Neutrophil (primary cell): Measurements from ENCODE around the gene NDC1.

Experiments
- H3K27ac ChIP-seq: fragments of 200-600 bp; sonication (generic); 2 replicates; pipeline ENCODE4 v1.5.1; 2016; ENCODE audit warnings: mild to moderate bottlenecking, moderate library complexity
- H3K27me3 ChIP-seq: fragments of 200-600 bp; sonication (generic); 2 replicates; pipeline ENCODE4 v1.6.0; 2016; ENCODE audit warnings: mild to moderate bottlenecking
- H3K36me3 ChIP-seq: fragments of 200-600 bp; sonication (generic); 2 replicates; pipeline ENCODE4 v1.5.1; 2017
- H3K4me1 ChIP-seq, 2 experiments: fragments of 200-600 bp in 1 of 2; sonication (generic) in 1 of 2; 1 replicate in 1 of 2; 2 replicates in 1 of 2; pipeline versions ENCODE4 v1.5.1 to v1.6.1; 2013 to 2016; ENCODE audit warnings: low read depth in 1 of 2, low read length in 1 of 2, mild to moderate bottlenecking in 1 of 2, moderate library complexity in 1 of 2; ENCODE audit not compliant: control insufficient read depth in 1 of 2, insufficient read depth in 1 of 2
- H3K4me3 ChIP-seq, 2 experiments: fragments of 200-600 bp in 1 of 2; sonication (generic) in 1 of 2; 1 replicate in 1 of 2; 2 replicates in 1 of 2; pipeline ENCODE4 v1.5.1; 2013 to 2016; ENCODE audit warnings: low read depth in 1 of 2, low read length in 1 of 2, mild to moderate bottlenecking in 1 of 2, moderate library complexity in 1 of 2
- H3K9me3 ChIP-seq: fragments of 200-600 bp; sonication (generic); 2 replicates; pipeline ENCODE4 v1.5.1; 2016
- CTCF ChIP-seq: fragments of 200-600 bp; sonication (generic); IDR thresholded peaks from 2 replicates; pipeline ENCODE4 v1.5.1; 2016; ENCODE audit warnings: antibody characterized with exemption

NDC1 gene

GRCh38 chr1:53735261-53735660 lies 102.8 kb downstream of the NDC1 start:
- Histone ChIP-seq H3K36me3 (no peaks in the 10 kb centered on the region), H3K27me3 (peaks cover 98% of the 10 kb centered on the region), H3K27ac (no peak overlapping the region), H3K9me3 (no peaks in the 10 kb centered on the region), H3K4me3 (no peak overlapping the region), H3K4me1 (peaks cover 10 to 19% of the 10 kb centered on the region in 2 experiments)
- no peak for TF ChIP-seq CTCF

- Histone ChIP-seq H3K36me3 (no peaks in the 10 kb centered on the region), H3K27me3 (peaks cover 93% of the 10 kb centered on the region), H3K27ac (no peak overlapping the region), H3K4me1 (peaks cover 10 to 19% of the 10 kb centered on the region in 2 experiments), H3K4me3 (no peak overlapping the region), H3K9me3 (no peaks in the 10 kb centered on the region)
- TF ChIP-seq CTCF, result no peak
These were observed 103.4 kb downstream of the NDC1 start for GRCh38 chr1:53734650-53735211.

GRCh38 chr1:53733975-53734649 lies 104.0 kb downstream of the NDC1 start:
- H3K4me1 ChIP-seq, result peaks cover 5 to 15% of the 10 kb centered on the region in 2 experiments
- no peak overlapping the region for H3K4me3 ChIP-seq
- H3K36me3 ChIP-seq, result no peaks in the 10 kb centered on the region
- no peak for TF ChIP-seq CTCF
- peaks cover 90% of the 10 kb centered on the region for H3K27me3 ChIP-seq
- no peaks in the 10 kb centered on the region for H3K9me3 ChIP-seq
- H3K27ac ChIP-seq, result no peak overlapping the region

- Histone ChIP-seq H3K27ac (no peak overlapping the region), H3K36me3 (no peaks in the 10 kb centered on the region), H3K4me1 (peaks cover 2 to 11% of the 10 kb centered on the region in 2 experiments), H3K4me3 (no peak overlapping the region), H3K9me3 (no peaks in the 10 kb centered on the region), H3K27me3 (peaks cover 84% of the 10 kb centered on the region)
- TF ChIP-seq CTCF, result no peak
These were observed 104.6 kb downstream of the NDC1 start for GRCh38 chr1:53733447-53733931.

- H3K9me3 ChIP-seq, result no peaks in the 10 kb centered on the region
- H3K4me1 ChIP-seq, result peaks cover 0 to 5% of the 10 kb centered on the region in 2 experiments
- H3K36me3 ChIP-seq, result no peaks in the 10 kb centered on the region
- TF ChIP-seq CTCF, result no peak
- no peak overlapping the region for H3K27ac ChIP-seq
- no peak overlapping the region for H3K4me3 ChIP-seq
- peaks cover 78% of the 10 kb centered on the region for H3K27me3 ChIP-seq
These were observed 105.2 kb downstream of the NDC1 start for GRCh38 chr1:53732912-53733317.
